Smooth muscle cell (in vitro differentiated cells): ENCODE measurements around the gene HAUS7. TPM values are rescaled to one million over a fixed set of nuclear protein-coding genes. Genes with fewer than 3 reads are reported as not detected.

Experiments used
- DNase-seq: peaks from one replicate; lab custom pipeline; 2025; ENCODE audit not compliant: unreplicated experiment; lab: John Stamatoyannopoulos, UW
- H2AFZ ChIP-seq: fragments of 200-600 bp; sonication (generic); 2 replicates; pipeline ENCODE4 v1.6.0; 2016; ENCODE audit warnings: antibody characterized with exemption, low read depth, mild to moderate bottlenecking
- H3F3A ChIP-seq: fragments of 200-600 bp; sonication (generic); 2 replicates; pipeline ENCODE4 v1.6.0; 2017; ENCODE audit warnings: antibody characterized with exemption, low read depth
- H3K27ac ChIP-seq: fragments of 200-600 bp; sonication (generic); 2 replicates; pipeline ENCODE4 v1.5.1; 2016; ENCODE audit warnings: low read depth, mild to moderate bottlenecking
- H3K27me3 ChIP-seq: fragments of 200-600 bp; sonication (generic); 2 replicates; pipeline ENCODE4 v1.6.1; 2016; ENCODE audit warnings: low read depth, mild to moderate bottlenecking
- H3K36me3 ChIP-seq: fragments of 200-600 bp; sonication (generic); 2 replicates; pipeline ENCODE4 v1.5.1; 2016; ENCODE audit warnings: low read depth
- H3K4me1 ChIP-seq: fragments of 200-600 bp; sonication (generic); 2 replicates; pipeline ENCODE4 v1.5.1; 2016; ENCODE audit warnings: low read depth
- H3K4me2 ChIP-seq: fragments of 200-600 bp; sonication (generic); 2 replicates; pipeline ENCODE4 v1.6.0; 2016; ENCODE audit warnings: mild to moderate bottlenecking
- H3K4me3 ChIP-seq: fragments of 200-600 bp; sonication (generic); 2 replicates; pipeline ENCODE4 v1.5.1; 2016; ENCODE audit warnings: mild to moderate bottlenecking
- H3K79me2 ChIP-seq: fragments of 200-600 bp; sonication (generic); 2 replicates; pipeline ENCODE4 v1.6.0; 2016; ENCODE audit warnings: low read depth, mild to moderate bottlenecking
- H3K9ac ChIP-seq: fragments of 200-600 bp; sonication (generic); 2 replicates; pipeline ENCODE4 v1.6.0; 2016; ENCODE audit warnings: low read depth
- H3K9me3 ChIP-seq: fragments of 200-600 bp; sonication (generic); replicated peaks from 2 replicates; pipeline ENCODE4 v1.5.1; 2016; ENCODE audit warnings: low read depth
- H4K20me1 ChIP-seq: fragments of 200-600 bp; sonication (generic); 2 replicates; pipeline ENCODE4 v1.6.0; 2016; ENCODE audit warnings: low read depth
- CTCF ChIP-seq: fragments of 200-600 bp; sonication (generic); IDR thresholded peaks from 2 replicates; pipeline ENCODE4 v1.5.1; 2017; ENCODE audit warnings: borderline replicate concordance, mild to moderate bottlenecking, antibody characterized with exemption; ENCODE audit not compliant: insufficient read depth, poor library complexity, severe bottlenecking
- WGBS: methylation state at CpG from one replicate; pipeline ENCODE4 v1.1.7; 2016; ENCODE audit warnings: low lambda C conversion rate; 5-methylcytosine and 5-hydroxymethylcytosine counted together
- polyA plus RNA-seq: library from polyadenylated mRNA; unstranded; fragments of >200 nt; fragmentation: Nextera tagmentation; extraction: Ambion mirVana; gene quantifications from 2 replicates; pipeline ENCODE4 v1.2.1, GENCODE V29; 2016
- total RNA-seq: library from RNA; depleted of rRNA; stranded (reverse); fragments of >200 nt; gene quantifications from 2 replicates; pipeline ENCODE4 v1.2.3, GENCODE V29; 2014

Gene HAUS7
- total and polyA plus RNA-seq, 2 experiments from 2014 or later, result 18.5 to 27.4 TPM

- DNase-seq, result no peak
- Histone ChIP-seq H3K4me3 (no peak overlapping the region), H3F3A (no peaks in the 10 kb centered on the region), H4K20me1 (no peaks in the 10 kb centered on the region), H3K27ac (no peak overlapping the region), H2AFZ (no peak overlapping the region), H3K9ac (no peak overlapping the region), H3K9me3 (no peaks in the 10 kb centered on the region), H3K4me1 (no peaks in the 10 kb centered on the region), H3K79me2 (no peaks in the 10 kb centered on the region), H3K36me3 (no peaks in the 10 kb centered on the region), H3K4me2 (no peak overlapping the region), H3K27me3 (no peaks in the 10 kb centered on the region)
- 92% methylated on average over 26 of the region's 26 CpGs for WGBS
- no peak for TF ChIP-seq CTCF
These were observed 20.0 kb downstream of the HAUS7 start for GRCh38 chrX:153450114-153450948.

DNA sequence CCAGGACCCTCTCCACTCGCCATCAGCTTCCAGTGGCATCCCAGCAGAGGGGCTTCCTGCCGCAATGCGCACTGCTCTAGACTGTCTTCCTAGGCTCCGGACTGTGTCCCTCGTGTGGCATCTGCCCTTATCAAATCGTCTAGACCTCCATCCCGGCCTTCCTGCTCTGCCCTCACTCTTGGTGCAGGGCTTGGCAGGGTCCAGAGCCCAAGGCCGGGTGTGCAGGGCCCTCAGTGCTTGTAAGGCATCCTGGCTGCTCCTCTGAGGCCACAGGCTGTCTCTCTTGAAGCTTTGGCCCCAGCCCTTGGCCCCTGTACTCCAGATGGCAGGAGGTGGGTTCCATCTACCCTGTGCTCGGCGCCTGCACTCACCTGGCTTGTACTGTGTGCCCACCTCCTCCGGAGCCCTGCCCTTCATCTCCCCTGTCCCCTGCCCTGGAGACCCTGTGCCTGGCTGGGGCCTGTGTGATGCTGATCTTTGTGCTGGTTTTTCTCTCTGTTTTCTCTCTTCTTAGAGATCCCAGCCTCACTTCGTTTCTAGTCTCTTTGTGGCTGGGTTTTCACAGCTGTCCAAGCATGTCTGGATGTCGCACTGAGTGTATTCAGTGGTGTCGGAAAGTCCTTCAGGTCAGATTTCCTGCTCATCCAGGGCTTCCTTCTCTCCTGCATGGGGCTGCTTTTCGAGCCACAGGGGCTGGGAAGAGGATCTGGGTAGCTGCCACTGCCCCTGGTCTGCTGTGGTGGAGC is 20.8 kb downstream of the HAUS7 start:
- 78% methylated on average over 15 of the region's 15 CpGs for WGBS
- Histone ChIP-seq H3K36me3 (no peaks in the 10 kb centered on the region), H4K20me1 (no peaks in the 10 kb centered on the region), H3K27me3 (no peaks in the 10 kb centered on the region), H2AFZ (no peak overlapping the region), H3F3A (no peaks in the 10 kb centered on the region), H3K9me3 (no peaks in the 10 kb centered on the region), H3K27ac (no peak overlapping the region), H3K4me3 (no peak overlapping the region), H3K4me1 (no peaks in the 10 kb centered on the region), H3K79me2 (no peaks in the 10 kb centered on the region), H3K9ac (no peak overlapping the region), H3K4me2 (no peak overlapping the region)
- DNase-seq, result no peak
- no peak for TF ChIP-seq CTCF

- no peak overlapping the region for H3K4me2 ChIP-seq
- H3K9ac ChIP-seq, result no peak overlapping the region
- DNase-seq, result no peak
- no peak overlapping the region for H2AFZ ChIP-seq
- no peaks in the 10 kb centered on the region for H3F3A ChIP-seq
- H4K20me1 ChIP-seq, result no peaks in the 10 kb centered on the region
- no peaks in the 10 kb centered on the region for H3K27me3 ChIP-seq
- no peak for TF ChIP-seq CTCF
- no peaks in the 10 kb centered on the region for H3K9me3 ChIP-seq
- 88% methylated on average over 21 of the region's 21 CpGs for WGBS
- H3K27ac ChIP-seq, result no peak overlapping the region
- H3K79me2 ChIP-seq, result no peaks in the 10 kb centered on the region
- H3K4me3 ChIP-seq, result no peak overlapping the region
- no peaks in the 10 kb centered on the region for H3K36me3 ChIP-seq
- H3K4me1 ChIP-seq, result no peaks in the 10 kb centered on the region
These were observed 21.6 kb downstream of the HAUS7 start for GRCh38 chrX:153448556-153449367.
